ENCODE results near the gene ARHGEF28.

- TF ChIP-seq POLR2AphosphoS5 (IDR thresholded peaks at IDR 0.05; ENCODE audit: low read depth, low read length): no peak
- TF ChIP-seq POLR2A (IDR thresholded peaks at IDR 0.05; ENCODE audit: low read depth, low read length): no peak
Observed at GRCh38 chr5:73900566-73900965, 274.6 kb downstream of the ARHGEF28 start.
